A673 (cell line): ENCODE data around the gene ATP2B2. TPM values are rescaled to one million over a fixed set of nuclear protein-coding genes. Genes with fewer than 3 reads are reported as not detected.

Source experiments
- BruUV-seq: library from RNA; stranded (reverse); fragments of 400-500 nt; replicated peaks from 2 replicates; lab custom pipeline; 2021; lab: Mats Ljungman, UMichigan
- CTCF ChIA-PET: fragments of 300-600 bp; sonication (Branson Sonifier 250); formaldehyde crosslinking; loops from one replicate; lab custom pipeline; 2022; ENCODE audit warnings: antibody characterized with exemption; lab: Charles Lee
- POLR2A ChIA-PET: fragments of 300-600 bp; sonication (Branson Sonifier 250); formaldehyde crosslinking; loops from one replicate; lab custom pipeline; 2022; ENCODE audit warnings: antibody characterized with exemption; ENCODE audit not compliant: low non-redundant PET; lab: Charles Lee
- DNase-seq: peaks from one replicate; pipeline ENCODE4 v3.0.0-alpha.2; 2015; ENCODE audit warnings: low spot score
- H3K27ac ChIP-seq: fragments of 200-600 bp; sonication (generic); 2 replicates; pipeline ENCODE4 v1.5.1; 2016; ENCODE audit warnings: mixed run types, low read depth, mild to moderate bottlenecking, mixed read lengths, antibody characterized with exemption, low read length; ENCODE audit not compliant: poor library complexity, severe bottlenecking
- H3K27me3 ChIP-seq: fragments of 200-600 bp; sonication (generic); replicated peaks from 2 replicates; pipeline ENCODE4 v1.6.1; 2017; ENCODE audit warnings: mixed run types, low read depth, mild to moderate bottlenecking, mixed read lengths, antibody characterized with exemption, low read length; ENCODE audit not compliant: insufficient read depth, poor library complexity
- H3K36me3 ChIP-seq: fragments of 200-600 bp; sonication (generic); 2 replicates; pipeline ENCODE4 v1.6.1; 2016; ENCODE audit warnings: mixed run types, mild to moderate bottlenecking, mixed read lengths, antibody characterized with exemption, low read length; ENCODE audit not compliant: insufficient read depth, poor library complexity, severe bottlenecking
- H3K4me1 ChIP-seq: fragments of 200-600 bp; sonication (generic); 2 replicates; pipeline ENCODE4 v1.6.1; 2017; ENCODE audit warnings: mixed run types, mild to moderate bottlenecking, mixed read lengths, antibody characterized with exemption, low read length; ENCODE audit not compliant: insufficient read depth, poor library complexity, severe bottlenecking
- H3K4me3 ChIP-seq: fragments of 200-600 bp; sonication (generic); 2 replicates; pipeline ENCODE4 v1.5.1; 2016; ENCODE audit warnings: low read depth, mixed run types, mild to moderate bottlenecking, mixed read lengths, low read length; ENCODE audit not compliant: poor library complexity, severe bottlenecking
- H3K9me3 ChIP-seq: fragments of 200-600 bp; sonication (generic); 2 replicates; pipeline ENCODE4 v1.6.1; 2016; ENCODE audit warnings: mixed run types, low read depth, mild to moderate bottlenecking, mixed read lengths, antibody characterized with exemption, low read length; ENCODE audit not compliant: poor library complexity, severe bottlenecking
- CTCF ChIP-seq: fragments of 300-800, 200-600 bp; sonication (generic); conservative IDR thresholded peaks from 2 replicates; pipeline ENCODE4 v1.5.1; 2017; ENCODE audit warnings: low read depth, mild to moderate bottlenecking, antibody characterized with exemption, low read length, moderate library complexity, mixed read lengths
- EZH2 ChIP-seq: fragments of 200-600 bp; sonication (generic); IDR thresholded peaks from 2 replicates; pipeline ENCODE4 v1.6.1; 2017; ENCODE audit warnings: borderline replicate concordance, low read depth, mild to moderate bottlenecking, mixed read lengths, antibody characterized with exemption, low read length; ENCODE audit not compliant: poor library complexity, severe bottlenecking
- intact Hi-C: fragments of 100-400 bp; cut with micrococcal nuclease; formaldehyde crosslinking; loops from one replicate; pipeline ENCODE4 v1.10.0; 2022; ENCODE audit not compliant: unreplicated experiment
- total RNA-seq: library from RNA; stranded (reverse); gene quantifications from 2 replicates; pipeline ENCODE4 v1.2.3, GENCODE V29; 2021

ATP2B2 gene
- total RNA-seq, 1 experiment from 2014 or later, result 0.17 TPM

GRCh38 chr3:10371167-10371566 is 134.2 kb downstream of the ATP2B2 start:
- H3K4me3 ChIP-seq, result no peak overlapping the region
- no peaks in the 10 kb centered on the region for H3K36me3 ChIP-seq
- no peak overlapping the region for H3K27ac ChIP-seq
- ChIA-PET POLR2A (no interaction called here), CTCF (no interaction called here)
- no peak for TF ChIP-seq CTCF
- no peak for TF ChIP-seq EZH2
- no peak for DNase-seq
- H3K4me1 ChIP-seq, result no peaks in the 10 kb centered on the region
- H3K9me3 ChIP-seq, result no peaks in the 10 kb centered on the region
- no TSS peak for BruUV-seq
- intact Hi-C loops, result no loop called here
- no peaks in the 10 kb centered on the region for H3K27me3 ChIP-seq

- ChIA-PET POLR2A (no interaction called here), CTCF (no interaction called here)
- no peaks in the 10 kb centered on the region for H3K4me1 ChIP-seq
- H3K27ac ChIP-seq, result no peak overlapping the region
- intact Hi-C loops, result no loop called here
- no peaks in the 10 kb centered on the region for H3K9me3 ChIP-seq
- H3K27me3 ChIP-seq, result no peaks in the 10 kb centered on the region
- no peak for DNase-seq
- no peak overlapping the region for H3K4me3 ChIP-seq
- TF ChIP-seq CTCF (no peak), EZH2 (no peak)
- no peaks in the 10 kb centered on the region for H3K36me3 ChIP-seq
- BruUV-seq, result no TSS peak
Observed at GRCh38 chr3:10370429-10370828, 135.0 kb downstream of the ATP2B2 start.

GRCh38 chr3:10368512-10368911 is 136.9 kb downstream of the ATP2B2 start:
- H3K4me1 ChIP-seq, result no peaks in the 10 kb centered on the region
- no peak overlapping the region for H3K4me3 ChIP-seq
- no TSS peak for BruUV-seq
- H3K27ac ChIP-seq, result no peak overlapping the region
- ChIA-PET CTCF (no interaction called here), POLR2A (no interaction called here)
- H3K27me3 ChIP-seq, result no peaks in the 10 kb centered on the region
- TF ChIP-seq EZH2 (no peak), CTCF (no peak)
- DNase-seq, result no peak
- intact Hi-C loops, result no loop called here
- H3K36me3 ChIP-seq, result no peaks in the 10 kb centered on the region
- H3K9me3 ChIP-seq, result no peaks in the 10 kb centered on the region
